ENCODE data around the gene DISC1. TPM values are rescaled to one million over a fixed set of nuclear protein-coding genes. Genes with fewer than 3 reads are reported as not detected.
"Not testable (repeated sequence)": the region's sequence is repeated elsewhere in the genome, so short reads cannot be mapped to it uniquely, and the experiment has no call there.

Gene DISC1
- total RNA-seq, 1 donor from 2014 or later: 16.0 TPM

DNA sequence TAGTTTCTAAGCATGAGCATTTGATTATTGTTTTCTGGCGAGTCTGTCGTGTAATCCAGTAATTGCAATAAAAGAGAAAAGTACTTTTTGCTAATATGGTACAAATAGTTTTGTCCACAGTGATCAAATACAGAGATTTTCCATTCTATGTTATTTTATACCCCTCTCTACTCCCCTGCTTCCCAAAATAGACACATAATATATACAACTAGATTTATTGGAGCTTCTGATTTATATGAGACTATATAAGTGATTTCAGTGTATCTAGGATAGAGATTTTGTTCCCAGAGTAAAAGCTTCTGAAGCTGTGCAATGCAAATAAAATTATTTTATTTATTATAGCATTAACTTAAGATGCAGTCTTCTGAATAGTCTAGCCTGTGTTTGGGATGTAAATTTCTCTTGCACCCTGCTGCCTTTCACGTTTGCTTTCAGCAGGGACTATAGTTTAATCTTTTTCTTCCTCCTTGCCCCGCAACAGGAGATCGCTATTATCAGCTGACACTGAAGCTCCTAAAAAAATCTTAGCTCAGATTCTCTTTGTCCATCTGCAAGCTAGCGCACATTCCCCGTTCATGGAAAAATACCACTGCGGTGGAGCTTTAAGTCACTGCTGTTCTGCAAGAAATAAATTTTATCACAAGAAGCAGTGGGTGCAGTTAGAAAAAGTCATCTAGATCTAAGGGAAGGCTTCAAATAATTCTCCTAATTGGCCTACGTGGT is 273.3 kb downstream of the DISC1 start:
- Histone ChIP-seq H3K9me3 (no peaks in the 10 kb centered on the region), H3K4me3 (no peak overlapping the region), H3K4me1 (no peaks in the 10 kb centered on the region), H3K27me3 (no peaks in the 10 kb centered on the region), H3K27ac (no peak overlapping the region), H3K36me3 (no peaks in the 10 kb centered on the region)
- TF ChIP-seq, protein P1, sequence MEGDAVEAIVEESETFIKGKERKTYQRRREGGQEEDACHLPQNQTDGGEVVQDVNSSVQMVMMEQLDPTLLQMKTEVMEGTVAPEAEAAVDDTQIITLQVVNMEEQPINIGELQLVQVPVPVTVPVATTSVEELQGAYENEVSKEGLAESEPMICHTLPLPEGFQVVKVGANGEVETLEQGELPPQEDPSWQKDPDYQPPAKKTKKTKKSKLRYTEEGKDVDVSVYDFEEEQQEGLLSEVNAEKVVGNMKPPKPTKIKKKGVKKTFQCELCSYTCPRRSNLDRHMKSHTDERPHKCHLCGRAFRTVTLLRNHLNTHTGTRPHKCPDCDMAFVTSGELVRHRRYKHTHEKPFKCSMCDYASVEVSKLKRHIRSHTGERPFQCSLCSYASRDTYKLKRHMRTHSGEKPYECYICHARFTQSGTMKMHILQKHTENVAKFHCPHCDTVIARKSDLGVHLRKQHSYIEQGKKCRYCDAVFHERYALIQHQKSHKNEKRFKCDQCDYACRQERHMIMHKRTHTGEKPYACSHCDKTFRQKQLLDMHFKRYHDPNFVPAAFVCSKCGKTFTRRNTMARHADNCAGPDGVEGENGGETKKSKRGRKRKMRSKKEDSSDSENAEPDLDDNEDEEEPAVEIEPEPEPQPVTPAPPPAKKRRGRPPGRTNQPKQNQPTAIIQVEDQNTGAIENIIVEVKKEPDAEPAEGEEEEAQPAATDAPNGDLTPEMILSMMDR (IDR thresholded peaks at IDR 0.05): no peak
- DNase-seq (ENCODE audit: low spot score in 2 of 2): no peak
- intact Hi-C loops (cut with DNase I): no loop called here

DNA sequence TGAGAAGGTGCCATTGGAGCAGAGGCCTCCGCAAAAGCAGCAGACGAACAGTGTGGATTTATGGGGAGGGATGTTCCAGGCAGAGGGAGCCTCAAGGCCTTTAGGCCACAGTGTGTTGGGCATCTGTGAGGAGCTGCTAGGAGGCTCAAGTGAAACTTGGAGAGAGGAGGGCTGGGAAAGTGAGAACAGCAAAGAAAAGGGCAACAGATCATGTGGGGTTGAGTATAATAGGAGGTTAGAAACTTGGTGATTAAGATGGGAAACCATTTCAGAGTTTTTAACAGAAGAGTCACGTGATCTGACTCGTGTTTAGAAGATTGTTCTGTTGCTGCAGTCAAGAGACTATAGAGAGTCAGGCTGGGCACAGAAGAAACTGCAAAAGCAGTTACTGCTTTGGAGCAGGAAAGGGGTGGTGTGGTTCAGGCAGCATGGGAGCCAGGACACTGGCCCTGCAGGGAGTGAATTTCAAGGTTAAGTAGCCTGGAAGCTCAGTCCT is 277.0 kb downstream of the DISC1 start:
- H3K4me1 ChIP-seq: no peaks in the 10 kb centered on the region
- no peak for DNase-seq (ENCODE audit: low spot score in 2 of 2)
- no peak overlapping the region for H3K27ac ChIP-seq

DNA sequence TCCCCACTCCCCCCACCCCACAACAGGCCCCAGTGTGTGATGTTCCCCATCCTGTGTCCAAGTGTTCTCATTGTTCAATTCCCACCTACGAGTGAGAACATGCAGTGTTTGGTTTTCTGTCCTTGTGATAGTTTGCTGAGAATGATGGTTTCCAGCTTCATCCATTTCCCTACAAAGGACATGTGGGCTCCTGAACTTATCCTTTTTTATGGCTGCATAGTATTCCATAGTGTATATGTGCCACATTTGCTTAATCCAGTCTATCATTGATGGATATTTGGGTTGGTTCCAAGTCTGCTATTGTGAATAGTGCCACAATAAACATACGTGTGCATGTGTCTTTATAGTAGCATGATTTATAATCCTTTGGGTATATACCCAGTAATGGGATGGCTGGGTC is 280.7 kb downstream of the DISC1 start:
- DNase-seq (ENCODE audit: low spot score in 2 of 2); H3K27ac ChIP-seq; H3K4me3 ChIP-seq; H3K27me3 ChIP-seq; H3K9me3 ChIP-seq; H3K36me3 ChIP-seq; intact Hi-C loops (cut with DNase I); H3K4me1 ChIP-seq: not testable (repeated sequence)

More for the DNA sequence above, 277.0 kb downstream of the DISC1 start:
- Histone ChIP-seq H3K36me3 (no peaks in the 10 kb centered on the region), H3K27me3 (no peaks in the 10 kb centered on the region), H3K9me3 (no peaks in the 10 kb centered on the region), H3K4me3 (no peak overlapping the region)
- intact Hi-C loops (cut with DNase I): no loop called here
- TF ChIP-seq, protein P1 (IDR thresholded peaks at IDR 0.05): no peak

DNA sequence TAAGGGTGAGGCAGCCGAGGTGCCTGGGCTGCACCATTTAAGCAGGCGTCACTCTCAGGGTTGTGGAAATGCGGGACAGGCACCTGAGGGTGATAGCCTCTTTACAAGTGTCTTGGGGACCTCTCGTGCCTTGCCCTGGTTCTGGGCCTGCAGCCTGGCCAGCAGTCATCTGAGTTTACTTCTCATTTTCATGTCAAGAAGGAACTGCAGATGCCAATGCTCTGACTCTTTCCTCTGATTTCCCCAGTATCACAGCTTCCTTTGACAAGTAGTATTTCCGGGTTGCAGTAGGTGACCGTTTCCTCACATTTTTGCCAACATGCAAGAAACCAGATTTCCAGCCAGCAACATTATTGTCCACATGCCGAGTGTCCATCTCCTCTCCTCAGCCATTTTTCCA is 286.9 kb downstream of the DISC1 start:
- DNase-seq (ENCODE audit: low spot score in 2 of 2): no peak
- no peak overlapping the region for H3K4me3 ChIP-seq
- H3K9me3 ChIP-seq: no peaks in the 10 kb centered on the region
- no peaks in the 10 kb centered on the region for H3K27me3 ChIP-seq
- TF ChIP-seq, protein P1 (IDR thresholded peaks at IDR 0.05): no peak
- H3K36me3 ChIP-seq: no peaks in the 10 kb centered on the region
- intact Hi-C loops (cut with DNase I): no loop called here
- no peak overlapping the region for H3K27ac ChIP-seq
- peaks cover 0 to 2% of the 10 kb centered on the region in 2 donors for H3K4me1 ChIP-seq

DNA sequence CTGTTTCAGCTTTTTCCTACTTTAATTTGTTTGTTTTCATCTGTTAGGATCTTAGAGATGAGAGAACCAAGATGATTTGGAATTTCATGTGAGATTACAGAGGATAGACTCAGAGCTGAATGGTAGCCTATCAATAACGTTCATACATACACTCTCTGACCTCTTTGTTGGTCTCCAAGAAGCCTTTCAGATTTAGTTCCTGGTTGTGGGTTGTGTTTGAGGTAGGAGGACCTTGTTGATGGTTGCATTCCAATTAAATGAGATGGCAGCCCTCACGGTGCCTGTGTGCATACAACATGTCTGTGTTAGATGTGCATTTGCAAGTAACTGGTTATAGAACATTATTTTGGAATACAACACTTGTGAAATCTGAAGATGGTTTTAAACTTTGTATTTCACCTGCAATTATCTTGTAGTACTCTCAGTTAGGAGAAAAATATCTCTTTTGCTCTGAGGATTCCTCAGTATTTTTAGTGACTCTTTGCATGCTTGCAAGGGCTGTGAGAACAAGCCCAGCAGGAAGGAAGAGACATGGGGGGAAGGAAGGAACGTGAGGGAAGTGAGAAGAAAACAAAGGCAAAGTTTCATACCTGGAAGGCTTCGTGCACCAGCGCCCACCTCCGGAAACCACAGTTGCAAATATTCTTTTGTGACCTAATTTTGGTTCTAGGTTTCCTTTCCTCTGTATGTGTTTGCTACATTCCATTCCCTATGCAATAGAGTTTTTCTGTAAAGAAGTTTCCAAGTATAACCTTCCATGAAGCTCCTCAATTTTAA is 291.8 kb downstream of the DISC1 start:
- Histone ChIP-seq H3K4me1 (peaks cover 0 to 17% of the 10 kb centered on the region in 2 donors), H3K27me3 (no peaks in the 10 kb centered on the region), H3K36me3 (no peaks in the 10 kb centered on the region), H3K9me3 (no peaks in the 10 kb centered on the region), H3K4me3 (no peak overlapping the region), H3K27ac (no peak overlapping the region)
- intact Hi-C loops (cut with DNase I): no loop called here
- DNase-seq (ENCODE audit: low spot score in 2 of 2): no peak
- TF ChIP-seq, protein P1 (IDR thresholded peaks at IDR 0.05): no peak
